ENCODE measurements around the gene ABTB1. TPM values are rescaled to one million over a fixed set of nuclear protein-coding genes. Genes with fewer than 3 reads are reported as not detected.

Gene ABTB1
- total and polyA plus RNA-seq, 2 of the 13 experiments (the other 11 are each of a cell fraction or from before 2014, with no cell fraction given) = 0.42 to 14.5 TPM

GRCh38 chr3:127674101-127674721 is 1.5 kb downstream of the ABTB1 start (continued):
- TF ChIP-seq, protein P1, sequence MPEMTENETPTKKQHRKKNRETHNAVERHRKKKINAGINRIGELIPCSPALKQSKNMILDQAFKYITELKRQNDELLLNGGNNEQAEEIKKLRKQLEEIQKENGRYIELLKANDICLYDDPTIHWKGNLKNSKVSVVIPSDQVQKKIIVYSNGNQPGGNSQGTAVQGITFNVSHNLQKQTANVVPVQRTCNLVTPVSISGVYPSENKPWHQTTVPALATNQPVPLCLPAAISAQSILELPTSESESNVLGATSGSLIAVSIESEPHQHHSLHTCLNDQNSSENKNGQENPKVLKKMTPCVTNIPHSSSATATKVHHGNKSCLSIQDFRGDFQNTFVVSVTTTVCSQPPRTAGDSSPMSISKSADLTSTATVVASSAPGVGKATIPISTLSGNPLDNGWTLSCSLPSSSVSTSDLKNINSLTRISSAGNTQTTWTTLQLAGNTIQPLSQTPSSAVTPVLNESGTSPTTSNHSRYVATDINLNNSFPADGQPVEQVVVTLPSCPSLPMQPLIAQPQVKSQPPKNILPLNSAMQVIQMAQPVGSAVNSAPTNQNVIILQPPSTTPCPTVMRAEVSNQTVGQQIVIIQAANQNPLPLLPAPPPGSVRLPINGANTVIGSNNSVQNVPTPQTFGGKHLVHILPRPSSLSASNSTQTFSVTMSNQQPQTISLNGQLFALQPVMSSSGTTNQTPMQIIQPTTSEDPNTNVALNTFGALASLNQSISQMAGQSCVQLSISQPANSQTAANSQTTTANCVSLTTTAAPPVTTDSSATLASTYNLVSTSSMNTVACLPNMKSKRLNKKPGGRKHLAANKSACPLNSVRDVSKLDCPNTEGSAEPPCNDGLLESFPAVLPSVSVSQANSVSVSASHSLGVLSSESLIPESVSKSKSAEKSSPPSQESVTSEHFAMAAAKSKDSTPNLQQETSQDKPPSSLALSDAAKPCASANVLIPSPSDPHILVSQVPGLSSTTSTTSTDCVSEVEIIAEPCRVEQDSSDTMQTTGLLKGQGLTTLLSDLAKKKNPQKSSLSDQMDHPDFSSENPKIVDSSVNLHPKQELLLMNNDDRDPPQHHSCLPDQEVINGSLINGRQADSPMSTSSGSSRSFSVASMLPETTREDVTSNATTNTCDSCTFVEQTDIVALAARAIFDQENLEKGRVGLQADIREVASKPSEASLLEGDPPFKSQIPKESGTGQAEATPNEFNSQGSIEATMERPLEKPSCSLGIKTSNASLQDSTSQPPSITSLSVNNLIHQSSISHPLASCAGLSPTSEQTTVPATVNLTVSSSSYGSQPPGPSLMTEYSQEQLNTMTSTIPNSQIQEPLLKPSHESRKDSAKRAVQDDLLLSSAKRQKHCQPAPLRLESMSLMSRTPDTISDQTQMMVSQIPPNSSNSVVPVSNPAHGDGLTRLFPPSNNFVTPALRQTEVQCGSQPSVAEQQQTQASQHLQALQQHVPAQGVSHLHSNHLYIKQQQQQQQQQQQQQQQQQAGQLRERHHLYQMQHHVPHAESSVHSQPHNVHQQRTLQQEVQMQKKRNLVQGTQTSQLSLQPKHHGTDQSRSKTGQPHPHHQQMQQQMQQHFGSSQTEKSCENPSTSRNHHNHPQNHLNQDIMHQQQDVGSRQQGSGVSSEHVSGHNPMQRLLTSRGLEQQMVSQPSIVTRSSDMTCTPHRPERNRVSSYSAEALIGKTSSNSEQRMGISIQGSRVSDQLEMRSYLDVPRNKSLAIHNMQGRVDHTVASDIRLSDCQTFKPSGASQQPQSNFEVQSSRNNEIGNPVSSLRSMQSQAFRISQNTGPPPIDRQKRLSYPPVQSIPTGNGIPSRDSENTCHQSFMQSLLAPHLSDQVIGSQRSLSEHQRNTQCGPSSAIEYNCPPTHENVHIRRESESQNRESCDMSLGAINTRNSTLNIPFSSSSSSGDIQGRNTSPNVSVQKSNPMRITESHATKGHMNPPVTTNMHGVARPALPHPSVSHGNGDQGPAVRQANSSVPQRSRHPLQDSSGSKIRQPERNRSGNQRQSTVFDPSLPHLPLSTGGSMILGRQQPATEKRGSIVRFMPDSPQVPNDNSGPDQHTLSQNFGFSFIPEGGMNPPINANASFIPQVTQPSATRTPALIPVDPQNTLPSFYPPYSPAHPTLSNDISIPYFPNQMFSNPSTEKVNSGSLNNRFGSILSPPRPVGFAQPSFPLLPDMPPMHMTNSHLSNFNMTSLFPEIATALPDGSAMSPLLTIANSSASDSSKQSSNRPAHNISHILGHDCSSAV (CRISPR knock-in tag; IDR thresholded peaks at IDR 0.05; ENCODE audit: borderline replicate concordance) = no peak
- TF ChIP-seq CREB1 (IDR thresholded peaks at IDR 0.05) (no peak), CREB1 (CRISPR knock-in tag; IDR thresholded peaks at IDR 0.05) (no peak), DMAP1 (CRISPR knock-in tag; IDR thresholded peaks at IDR 0.05) (no peak), PAXIP1 (CRISPR knock-in tag; conservative IDR thresholded peaks at IDR 0.05) (no peak), CHD4 (IDR thresholded peaks at IDR 0.05; ENCODE audit: borderline replicate concordance, low read length) (no peak)
- TF ChIP-seq, protein P2, sequence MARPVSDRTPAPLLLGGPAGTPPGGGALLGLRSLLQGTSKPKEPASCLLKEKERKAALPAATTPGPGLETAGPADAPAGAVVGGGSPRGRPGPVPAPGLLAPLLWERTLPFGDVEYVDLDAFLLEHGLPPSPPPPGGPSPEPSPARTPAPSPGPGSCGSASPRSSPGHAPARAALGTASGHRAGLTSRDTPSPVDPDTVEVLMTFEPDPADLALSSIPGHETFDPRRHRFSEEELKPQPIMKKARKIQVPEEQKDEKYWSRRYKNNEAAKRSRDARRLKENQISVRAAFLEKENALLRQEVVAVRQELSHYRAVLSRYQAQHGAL (CRISPR knock-in tag; IDR thresholded peaks at IDR 0.05; ENCODE audit: not compliant biosample characterization) = no peak

All from HepG2 (cell line).